HL-60/S4 treated with phorbol 12-myristate 13-acetate at 8.2 ng/mL for 4 days and 3 days (cell line): ENCODE data around the gene HSD17B11.
"Not testable (repeated sequence)": the region's sequence is repeated elsewhere in the genome, so short reads cannot be mapped to it uniquely, and the experiment has no call there.

Experiments
- in situ Hi-C: fragments of 300-500 bp; cut with MboI; formaldehyde crosslinking; loops from 2 replicates; pipeline ENCODE4 v1.15.0; 2022; ENCODE audit warnings: low sequenced_read_pairs

Gene HSD17B11, protein sequence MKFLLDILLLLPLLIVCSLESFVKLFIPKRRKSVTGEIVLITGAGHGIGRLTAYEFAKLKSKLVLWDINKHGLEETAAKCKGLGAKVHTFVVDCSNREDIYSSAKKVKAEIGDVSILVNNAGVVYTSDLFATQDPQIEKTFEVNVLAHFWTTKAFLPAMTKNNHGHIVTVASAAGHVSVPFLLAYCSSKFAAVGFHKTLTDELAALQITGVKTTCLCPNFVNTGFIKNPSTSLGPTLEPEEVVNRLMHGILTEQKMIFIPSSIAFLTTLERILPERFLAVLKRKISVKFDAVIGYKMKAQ

GRCh38 chr4:87390891-87391575 lies at the start of gene HSD17B11:
Gene HSD17B11 (minus strand): TSS chr4:87391188. CDS start chr4:87391070, 118 bp downstream.
- in situ Hi-C loops = no loop called here

DNA sequence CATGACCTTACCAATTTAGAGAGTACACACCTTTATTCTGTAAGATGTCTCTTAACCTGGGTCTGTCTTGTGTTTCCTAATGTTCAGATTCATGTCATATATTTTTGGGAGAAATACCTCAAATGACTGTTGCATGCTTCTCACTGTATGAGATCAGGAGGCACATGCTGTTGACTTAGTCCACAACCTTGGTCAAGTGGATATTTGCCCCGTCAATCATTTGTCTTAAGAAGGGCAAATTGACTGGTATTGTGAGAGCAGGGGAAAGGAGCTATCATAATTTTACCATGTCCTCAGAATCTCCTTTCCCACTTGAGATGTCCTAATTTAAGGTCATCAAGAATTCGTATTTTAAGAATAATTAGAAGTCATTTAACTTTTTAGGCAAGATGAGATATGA lies 42.4 kb upstream of the HSD17B11 start:
- in situ Hi-C loops = no loop called here

DNA sequence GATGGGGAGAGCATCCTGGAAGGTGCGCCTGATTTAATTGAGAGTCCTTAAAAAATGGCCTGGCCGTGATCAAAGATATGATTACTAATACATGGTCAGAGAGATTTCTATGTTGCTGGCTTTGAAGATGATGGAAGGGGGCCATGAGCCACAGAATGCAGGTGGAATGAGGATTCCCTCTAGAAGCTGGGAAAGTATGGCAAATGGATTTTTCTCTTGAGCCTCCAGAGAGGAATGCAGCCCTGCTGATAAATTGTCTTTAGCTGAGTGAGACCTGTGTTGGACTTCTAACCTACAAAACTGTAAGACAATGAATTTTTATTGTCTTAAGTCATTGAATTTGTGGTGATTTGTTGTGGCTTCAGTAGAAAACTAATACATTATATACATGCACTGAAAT lies 39.0 kb upstream of the HSD17B11 start:
- in situ Hi-C loops = no loop called here

DNA sequence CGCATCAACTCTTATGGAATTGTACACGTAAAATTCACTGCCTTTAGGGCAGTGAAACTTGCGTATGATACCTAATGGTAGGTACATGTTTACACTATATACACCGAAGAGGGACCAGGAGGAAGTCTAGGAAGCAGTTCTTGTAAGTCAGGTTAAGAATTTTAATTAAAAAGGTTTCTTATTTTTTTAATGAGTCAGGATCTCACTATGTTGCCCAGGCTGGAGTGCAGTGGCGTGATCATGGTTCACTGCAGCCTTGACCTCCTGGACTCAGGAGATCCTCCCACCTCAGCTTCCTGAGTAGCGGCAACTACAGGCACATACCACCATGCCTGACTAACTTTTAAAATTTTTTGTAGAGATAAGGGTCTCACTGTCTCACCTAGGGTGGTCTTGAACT lies 38.0 kb upstream of the HSD17B11 start:
- in situ Hi-C loops = no loop called here

DNA sequence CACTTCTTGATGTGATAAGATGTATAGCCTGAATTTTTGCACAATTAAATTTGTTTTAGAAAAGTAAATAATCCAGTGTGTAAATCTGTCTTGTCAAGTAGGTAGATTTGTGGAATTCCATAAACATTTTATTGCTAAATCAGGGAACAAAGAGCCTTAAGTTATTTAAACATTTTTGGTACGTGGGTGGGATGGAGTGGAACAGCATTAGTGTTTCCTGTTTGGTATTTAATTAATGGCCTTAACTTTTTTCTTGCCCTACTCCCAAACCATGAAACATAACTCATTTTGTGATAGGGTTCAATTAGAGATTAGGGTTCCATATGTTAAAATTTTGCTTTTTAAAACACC lies 36.5 kb upstream of the HSD17B11 start:
- in situ Hi-C loops = no loop called here

GRCh38 chr4:87426865-87427517 lies 36.0 kb upstream of the HSD17B11 start:
- in situ Hi-C loops = no loop called here

GRCh38 chr4:87425711-87426110 lies 34.7 kb upstream of the HSD17B11 start:
- in situ Hi-C loops = no loop called here

DNA sequence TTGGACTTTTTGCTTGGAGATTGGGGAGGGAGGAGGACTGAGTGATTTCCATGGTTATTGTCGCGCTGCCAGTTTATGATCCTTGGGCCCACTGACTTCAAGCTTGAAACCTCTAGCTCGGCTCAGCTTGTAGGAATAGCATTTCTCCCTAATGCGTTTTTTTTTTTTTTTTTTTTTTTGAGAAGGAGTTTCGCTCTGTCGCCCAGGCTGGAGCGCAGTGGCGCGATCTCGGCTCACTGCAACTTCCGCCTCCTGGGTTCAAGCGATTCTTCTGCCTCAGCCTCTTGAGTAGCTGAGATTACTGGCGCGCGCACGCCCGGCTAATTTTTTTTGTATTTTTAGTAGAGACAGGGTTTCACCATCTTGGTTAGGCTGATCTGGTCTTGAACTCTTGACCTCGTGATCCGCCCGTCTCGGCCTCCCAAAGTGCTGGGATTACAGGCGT lies 33.1 kb upstream of the HSD17B11 start:
- in situ Hi-C loops = not testable (repeated sequence)

DNA sequence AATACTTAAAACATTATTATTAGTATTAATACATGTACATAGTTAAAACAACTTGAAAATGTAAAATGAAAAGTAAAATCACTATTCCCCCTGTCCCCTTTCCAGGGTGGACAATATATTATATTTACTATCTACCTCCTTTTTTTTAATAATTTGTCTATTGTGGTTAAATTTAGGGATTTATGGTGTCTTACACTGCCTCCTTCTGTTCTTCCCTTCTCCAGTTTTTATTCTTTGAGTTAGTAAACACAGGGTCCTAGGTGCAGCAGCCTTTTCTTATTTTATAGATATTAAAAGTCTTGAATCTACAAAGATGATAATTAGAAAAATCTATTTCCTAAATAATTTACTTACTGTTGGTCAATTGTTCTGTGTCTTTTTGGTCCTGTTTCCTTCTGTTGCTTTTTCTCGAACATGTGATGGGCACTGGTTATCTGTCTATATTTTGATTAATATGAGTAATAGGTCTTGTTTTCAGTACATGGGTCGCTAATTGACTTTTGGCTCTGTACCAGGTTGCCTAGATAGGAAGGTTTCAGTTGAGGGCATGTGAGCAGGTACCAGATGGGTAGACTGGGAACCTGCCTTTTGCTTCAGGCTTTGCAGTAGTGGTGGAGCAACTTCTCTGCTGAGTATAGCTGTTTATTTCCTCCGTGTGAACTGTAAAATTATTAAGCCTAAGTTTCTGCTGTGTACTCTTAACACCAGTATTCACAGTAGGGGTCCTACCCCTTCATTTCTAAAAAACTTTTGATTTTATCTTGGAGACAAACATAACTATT lies 32.5 kb upstream of the HSD17B11 start:
- in situ Hi-C loops = no loop called here

DNA sequence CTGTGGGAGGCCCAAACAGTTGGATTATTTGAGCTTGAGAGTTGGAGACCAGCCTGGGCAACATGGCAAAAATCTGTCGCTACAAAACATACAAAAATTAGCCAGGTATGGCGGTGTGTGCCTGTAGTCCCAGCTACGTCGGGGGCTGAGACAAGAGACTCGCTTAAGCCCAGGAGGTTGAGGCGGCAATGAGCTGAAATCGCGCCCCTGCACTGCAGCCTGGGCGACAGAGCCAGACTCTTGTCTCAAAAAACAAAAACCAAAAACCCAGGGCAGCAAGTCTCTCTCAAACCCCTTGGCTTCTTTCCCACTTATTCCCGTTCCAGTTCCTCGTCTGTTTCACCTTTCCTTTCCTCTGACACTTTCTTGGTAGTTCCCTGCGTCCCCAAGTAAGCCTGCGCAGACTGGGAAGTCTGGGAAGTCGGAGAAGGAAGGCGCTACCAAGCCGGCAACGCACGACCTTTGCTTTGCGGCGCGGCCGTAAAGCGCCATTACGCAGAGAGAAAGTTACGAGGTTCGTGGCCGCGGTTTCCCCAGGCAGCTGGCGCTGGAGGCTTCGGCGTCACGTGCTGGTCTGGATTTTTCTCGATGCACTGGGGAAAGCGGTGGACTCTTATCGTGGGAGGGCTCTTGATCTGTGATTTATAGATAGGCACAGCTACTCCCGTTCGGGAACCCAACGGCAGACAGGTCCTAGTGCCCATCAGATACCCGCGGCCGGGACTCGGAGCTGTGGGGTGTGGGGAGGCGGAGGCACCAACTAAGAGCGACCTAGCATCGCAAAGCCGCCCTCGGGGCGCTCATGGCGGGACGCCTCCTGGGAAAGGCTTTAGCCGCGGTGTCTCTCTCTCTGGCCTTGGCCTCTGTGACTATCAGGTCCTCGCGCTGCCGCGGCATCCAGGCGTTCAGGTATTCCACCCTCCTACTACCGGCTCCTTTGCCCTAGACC lies 31.4 kb upstream of the HSD17B11 start, which contains the start of gene NUDT9:
Gene NUDT9 (plus strand): TSS at position 470 of the 949 bp plus-strand sequence. CDS start 333 bp downstream, at position 803.
- in situ Hi-C loops = no loop called here

- in situ Hi-C loops = no loop called here
Observed at GRCh38 chr4:87420276-87420830, 29.4 kb upstream of the HSD17B11 start.

GRCh38 chr4:87419578-87420249 lies 28.7 kb upstream of the HSD17B11 start:
- in situ Hi-C loops = no loop called here

- in situ Hi-C loops = not testable (repeated sequence)
Observed at GRCh38 chr4:87418410-87418809, 27.4 kb upstream of the HSD17B11 start.

DNA sequence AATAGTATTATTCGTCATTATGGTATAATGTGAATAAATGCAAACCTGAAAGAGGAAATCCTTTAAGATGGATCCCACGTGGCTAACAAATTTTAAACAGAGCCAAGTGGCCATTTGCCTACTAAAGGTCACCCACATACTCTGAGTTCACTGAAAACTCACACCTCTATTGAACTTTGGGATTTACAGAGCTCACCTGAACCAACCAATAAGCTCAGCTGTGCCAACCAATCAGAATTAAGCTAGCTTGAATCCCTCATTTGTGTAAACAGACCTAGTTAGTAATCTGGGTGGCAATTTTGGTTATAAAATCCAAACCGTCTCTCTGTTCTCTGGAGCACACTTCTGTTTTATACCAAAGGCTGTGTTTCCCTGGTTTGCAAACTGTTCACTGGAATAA lies 26.0 kb upstream of the HSD17B11 start:
- in situ Hi-C loops = no loop called here

GRCh38 chr4:87414816-87415215 lies 23.8 kb upstream of the HSD17B11 start:
- in situ Hi-C loops = no loop called here

GRCh38 chr4:87410679-87411078 lies 19.7 kb upstream of the HSD17B11 start:
- in situ Hi-C loops = no loop called here

DNA sequence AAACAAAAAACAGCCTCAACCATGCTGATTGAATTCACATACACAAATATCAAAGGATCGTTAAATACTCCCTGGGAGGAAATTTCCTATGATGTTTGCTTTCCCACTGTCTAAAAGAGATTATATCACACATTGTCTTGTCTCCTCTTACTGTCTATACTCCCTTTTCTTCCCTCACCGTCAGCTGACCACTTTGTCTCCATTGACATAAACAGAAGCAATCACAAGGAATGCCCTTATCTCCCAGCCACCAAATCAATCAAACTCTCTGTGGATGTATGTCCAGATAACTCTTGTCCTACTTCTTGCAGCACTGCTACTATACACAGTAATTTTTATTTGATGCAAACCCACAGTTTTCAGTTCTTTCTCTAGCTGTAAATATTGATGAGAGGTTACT lies 19.2 kb upstream of the HSD17B11 start:
- in situ Hi-C loops = no loop called here

DNA sequence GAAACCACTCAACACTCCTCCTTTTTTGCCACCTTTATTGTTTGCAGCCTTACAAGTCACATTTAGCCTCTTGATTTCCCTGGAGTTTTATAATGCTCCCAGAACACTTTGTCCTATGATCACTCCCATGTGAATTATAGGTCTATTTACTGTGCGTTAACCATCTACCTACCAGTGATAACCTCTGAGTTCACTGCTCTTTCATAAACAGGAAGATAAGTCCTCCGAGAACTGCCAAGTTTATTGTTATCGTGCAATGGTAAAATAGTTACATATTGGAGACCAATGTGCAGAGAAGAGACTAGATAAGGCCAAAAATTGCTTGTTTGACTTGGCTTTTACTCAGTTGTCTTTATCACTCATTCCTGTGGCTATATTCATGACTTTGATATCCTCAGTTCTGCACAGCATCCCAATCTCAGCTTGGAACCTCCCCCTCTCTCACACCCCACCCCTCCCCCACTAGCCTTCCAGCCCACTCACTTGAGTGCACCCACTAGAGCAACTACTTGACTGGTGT lies 18.5 kb upstream of the HSD17B11 start:
- in situ Hi-C loops = no loop called here

DNA sequence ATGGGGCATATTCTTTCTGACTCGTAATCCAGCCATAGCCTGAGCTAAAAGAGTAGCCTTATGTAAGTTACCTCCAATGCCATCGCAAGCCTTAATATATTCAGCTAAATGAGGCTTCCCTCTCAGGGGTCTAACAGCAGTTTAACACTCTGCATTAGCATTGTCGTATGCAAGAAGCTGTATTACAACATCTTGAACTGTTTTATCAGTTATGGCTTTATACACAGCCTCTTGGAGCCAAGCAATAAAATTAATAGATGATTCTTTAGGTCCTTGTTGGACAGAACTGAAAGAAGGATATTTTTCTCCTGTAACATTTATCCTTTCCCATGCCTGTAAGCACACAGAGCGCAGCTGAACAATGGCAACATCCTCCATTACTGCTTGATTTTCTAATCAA lies 15.9 kb upstream of the HSD17B11 start:
- in situ Hi-C loops = not testable (repeated sequence)
